Measurements from ENCODE around the gene FDXR. TPM values are rescaled to one million over a fixed set of nuclear protein-coding genes. Genes with fewer than 3 reads are reported as not detected.

FDXR gene
- total RNA-seq, 1 donor from 2014 or later: 34.2 TPM

DNA sequence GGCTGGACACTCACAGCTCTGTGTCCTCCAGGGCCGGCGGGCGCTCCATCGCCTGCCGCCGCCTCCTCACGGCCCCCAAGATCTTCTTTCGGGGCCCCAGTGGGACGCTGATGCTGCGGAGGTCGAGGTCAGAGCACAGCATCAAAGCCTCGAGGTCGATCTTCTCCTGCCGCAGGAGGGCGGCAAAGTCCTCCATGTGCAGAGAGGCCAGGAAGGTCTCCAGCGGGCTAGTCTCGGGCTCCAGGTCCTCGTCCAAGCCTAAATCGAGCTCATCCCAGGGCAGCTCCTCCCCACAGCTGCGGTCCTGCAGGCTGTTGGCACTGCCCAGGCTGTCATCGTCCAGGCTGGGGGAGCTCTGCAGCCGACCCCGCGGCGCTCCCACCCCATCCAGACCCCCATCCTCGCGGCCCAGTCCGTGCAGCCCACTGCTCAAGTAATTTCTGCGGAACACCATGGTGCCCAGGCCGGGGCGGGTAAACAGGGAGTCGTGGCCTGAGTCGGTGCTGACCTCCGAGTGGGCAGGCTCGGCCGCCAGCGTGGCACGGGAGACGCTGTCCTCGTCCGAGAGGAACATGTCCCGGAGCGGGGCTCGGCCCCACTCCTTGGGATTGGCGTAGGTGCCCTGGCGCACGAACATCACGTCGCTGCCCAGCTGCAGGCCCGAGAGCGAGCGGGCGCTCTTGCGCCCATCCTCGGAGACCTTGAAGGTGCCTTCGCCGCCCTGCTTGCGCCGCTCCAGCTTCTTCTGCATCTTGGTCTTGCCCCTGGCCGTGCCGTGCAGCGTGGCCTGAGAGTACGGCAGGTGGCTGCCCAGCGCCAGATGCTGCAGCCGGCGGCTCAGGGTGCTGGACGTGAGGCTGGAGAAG lies 46.9 kb upstream of the FDXR start:
- Histone ChIP-seq H3K79me2 (ENCODE audit: insufficient read depth, low read length) (no peaks in the 10 kb centered on the region), H3K27ac (ENCODE audit: low read depth, low read length) (no peak overlapping the region), H3K4me2 (ENCODE audit: low read length) (no peak overlapping the region), H3K36me3 (ENCODE audit: insufficient read depth, low read length) (no peaks in the 10 kb centered on the region), H3K4me3 (ENCODE audit: insufficient read depth, low read depth, low read length) (no peak overlapping the region), H3K9me3 (ENCODE audit: insufficient read depth, low read depth, low read length) (no peaks in the 10 kb centered on the region), H3K4me1 (ENCODE audit: insufficient read depth, low read length) (no peaks in the 10 kb centered on the region), H3K9ac (ENCODE audit: low read length) (no peak overlapping the region), H4K20me1 (ENCODE audit: insufficient read depth, low read length) (no peaks in the 10 kb centered on the region), H3K27me3 (ENCODE audit: insufficient read depth, low read length) (peaks cover 28% of the 10 kb centered on the region), H2AFZ (ENCODE audit: low read depth, low read length) (no peak overlapping the region)
- Mint-ChIP-seq H3K9me3 (ENCODE audit: unreplicated experiment) (no peaks in the 10 kb centered on the region), H3K27me3 (ENCODE audit: low read depth, unreplicated experiment) (peaks cover 38% of the 10 kb centered on the region), H3K4me1 (ENCODE audit: low read depth, unreplicated experiment) (no peaks in the 10 kb centered on the region), H3K4me3 (ENCODE audit: unreplicated experiment) (no peak overlapping the region), H3K27ac (ENCODE audit: unreplicated experiment) (no peak overlapping the region), H3K36me3 (ENCODE audit: low read depth, unreplicated experiment) (no peaks in the 10 kb centered on the region)
- no peak for DNase-seq (ENCODE audit: low read depth)
- no peak for TF ChIP-seq EZH2 (IDR thresholded peaks at IDR 0.05; ENCODE audit: insufficient read depth, low read length)
- no peak for TF ChIP-seq CTCF (IDR thresholded peaks at IDR 0.05; ENCODE audit: insufficient read depth, low read depth, low read length)
- FAIRE-seq: no peak

DNA sequence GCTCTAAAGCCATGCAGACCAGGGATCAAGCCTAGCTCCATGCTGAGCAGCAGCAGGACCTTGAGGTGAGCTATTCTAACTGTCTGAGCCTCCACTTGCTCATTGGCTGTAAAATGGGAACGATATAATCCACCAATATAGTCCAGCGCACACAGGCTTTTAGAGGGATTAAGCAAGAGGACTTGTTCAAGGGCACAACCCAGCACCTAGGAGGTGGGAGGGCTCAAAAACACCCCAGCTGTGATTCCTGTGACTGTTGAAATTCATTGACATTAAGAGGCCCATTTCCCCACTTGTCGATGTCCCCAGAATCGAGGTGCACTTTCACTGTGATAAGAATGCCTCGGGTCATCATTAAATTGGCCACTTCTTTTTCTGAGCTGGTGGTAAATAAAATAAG lies 46.1 kb upstream of the FDXR start:
- DNase-seq (ENCODE audit: low read depth): no peak
- no peaks in the 10 kb centered on the region for H4K20me1 ChIP-seq (ENCODE audit: insufficient read depth, low read length)
- Mint-ChIP-seq H3K36me3 (ENCODE audit: low read depth, unreplicated experiment) (no peaks in the 10 kb centered on the region), H3K9me3 (ENCODE audit: unreplicated experiment) (peaks cover 2% of the 10 kb centered on the region), H3K4me1 (ENCODE audit: low read depth, unreplicated experiment) (no peaks in the 10 kb centered on the region), H3K27ac (ENCODE audit: unreplicated experiment) (peak overlapping the region; percentile 69), H3K27me3 (ENCODE audit: low read depth, unreplicated experiment) (peaks cover 36% of the 10 kb centered on the region), H3K4me3 (ENCODE audit: unreplicated experiment) (no peak overlapping the region)
- H3K27me3 ChIP-seq (ENCODE audit: insufficient read depth, low read length): peaks cover 20% of the 10 kb centered on the region
- FAIRE-seq: no peak
- H3K27ac ChIP-seq (ENCODE audit: low read depth, low read length): no peak overlapping the region
- H3K9ac ChIP-seq (ENCODE audit: low read length): no peak overlapping the region
- no peak overlapping the region for H3K4me2 ChIP-seq (ENCODE audit: low read length)
- H3K4me1 ChIP-seq (ENCODE audit: insufficient read depth, low read length): no peaks in the 10 kb centered on the region
- no peak overlapping the region for H3K4me3 ChIP-seq (ENCODE audit: insufficient read depth, low read depth, low read length)
- no peaks in the 10 kb centered on the region for H3K9me3 ChIP-seq (ENCODE audit: insufficient read depth, low read depth, low read length)
- no peaks in the 10 kb centered on the region for H3K79me2 ChIP-seq (ENCODE audit: insufficient read depth, low read length)
- H3K36me3 ChIP-seq (ENCODE audit: insufficient read depth, low read length): no peaks in the 10 kb centered on the region
- no peak overlapping the region for H2AFZ ChIP-seq (ENCODE audit: low read depth, low read length)
- TF ChIP-seq CTCF (IDR thresholded peaks at IDR 0.05; ENCODE audit: insufficient read depth, low read depth, low read length): no peak
- no peak for TF ChIP-seq EZH2 (IDR thresholded peaks at IDR 0.05; ENCODE audit: insufficient read depth, low read length)

DNA sequence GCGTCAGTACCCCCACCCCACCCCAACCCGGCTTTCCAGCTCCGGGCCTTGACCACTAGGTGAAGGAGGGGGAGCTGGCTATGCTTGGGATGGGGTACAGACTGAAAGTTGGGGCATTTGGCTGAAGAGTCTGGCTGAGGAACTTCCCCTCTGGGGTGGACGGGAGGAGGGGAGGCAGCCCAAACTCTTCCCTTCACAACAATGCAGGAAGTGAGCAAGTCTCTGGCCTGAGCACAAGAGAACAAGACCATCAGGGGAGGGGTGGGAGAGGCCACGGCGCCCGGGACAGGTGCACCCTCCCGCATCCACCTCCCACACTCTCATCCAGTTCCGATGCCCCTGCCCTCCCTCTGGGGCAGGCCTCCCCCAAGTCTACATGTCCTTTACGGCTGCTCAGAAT lies 44.6 kb upstream of the FDXR start:
- no peak overlapping the region for H3K4me2 ChIP-seq (ENCODE audit: low read length)
- no peak overlapping the region for H2AFZ ChIP-seq (ENCODE audit: low read depth, low read length)

More for the DNA sequence above, 44.6 kb upstream of the FDXR start:
- H3K4me1 ChIP-seq (ENCODE audit: insufficient read depth, low read length): no peaks in the 10 kb centered on the region
- H3K4me1 Mint-ChIP-seq (ENCODE audit: low read depth, unreplicated experiment): no peaks in the 10 kb centered on the region
- H3K79me2 ChIP-seq (ENCODE audit: insufficient read depth, low read length): no peaks in the 10 kb centered on the region
- no peaks in the 10 kb centered on the region for H3K36me3 ChIP-seq (ENCODE audit: insufficient read depth, low read length)
- H3K27me3 ChIP-seq (ENCODE audit: insufficient read depth, low read length): peaks cover 13% of the 10 kb centered on the region
- H3K4me3 ChIP-seq (ENCODE audit: insufficient read depth, low read depth, low read length): no peak overlapping the region
- H3K4me3 Mint-ChIP-seq (ENCODE audit: unreplicated experiment): no peak overlapping the region
- TF ChIP-seq EZH2 (IDR thresholded peaks at IDR 0.05; ENCODE audit: insufficient read depth, low read length) (no peak), CTCF (IDR thresholded peaks at IDR 0.05; ENCODE audit: insufficient read depth, low read depth, low read length) (no peak)
- H3K27ac Mint-ChIP-seq (ENCODE audit: unreplicated experiment): no peak overlapping the region
- H3K9ac ChIP-seq (ENCODE audit: low read length): no peak overlapping the region
- FAIRE-seq (no peak), DNase-seq (ENCODE audit: low read depth) (no peak)
- H3K27me3 Mint-ChIP-seq (ENCODE audit: low read depth, unreplicated experiment): peaks cover 30% of the 10 kb centered on the region
- H3K9me3 Mint-ChIP-seq (ENCODE audit: unreplicated experiment): peaks cover 7% of the 10 kb centered on the region
- H3K27ac ChIP-seq (ENCODE audit: low read depth, low read length): no peak overlapping the region
- H3K36me3 Mint-ChIP-seq (ENCODE audit: low read depth, unreplicated experiment): no peaks in the 10 kb centered on the region
- H3K9me3 ChIP-seq (ENCODE audit: insufficient read depth, low read depth, low read length): no peaks in the 10 kb centered on the region
- H4K20me1 ChIP-seq (ENCODE audit: insufficient read depth, low read length): no peaks in the 10 kb centered on the region

Measured in astrocyte (in vitro differentiated cells and primary cell).